ENCODE results near the gene CDH3. TPM values are rescaled to one million over a fixed set of nuclear protein-coding genes. Genes with fewer than 3 reads are reported as not detected.
A peak's percentile ranks its signal among the peaks of the same experiment; 100 is the strongest.
"Not testable (repeated sequence)": the region's sequence is repeated elsewhere in the genome, so short reads cannot be mapped to it uniquely, and the experiment has no call there.

CDH3 gene
- total RNA-seq, 1 experiment from 2014 or later, result 0.31 TPM

GRCh38 chr16:68700120-68700519, 55.0 kb downstream of the CDH3 start:
- DNase-seq (ENCODE audit: low read depth), result no peak

DNA sequence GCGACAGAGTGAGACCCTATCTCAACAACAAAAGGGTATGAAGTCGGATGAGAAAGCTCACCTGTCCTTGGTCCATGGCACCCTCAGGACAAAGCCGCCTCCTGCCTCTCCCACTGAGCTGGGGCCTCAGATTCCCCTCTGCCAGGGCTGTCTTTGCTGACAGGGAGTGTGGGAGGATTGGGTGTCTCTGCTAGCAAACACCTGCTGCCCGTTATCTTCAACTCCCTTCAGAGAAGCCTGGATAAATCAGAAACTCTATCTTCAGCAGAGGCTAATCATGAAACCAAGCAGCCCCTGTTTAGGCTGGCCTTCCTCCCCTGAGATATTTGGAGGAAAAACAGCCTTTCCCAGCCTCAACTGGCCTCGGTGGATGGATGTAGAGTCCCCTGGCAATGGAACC, 55.7 kb downstream of the CDH3 start:
- DNase-seq (ENCODE audit: low read depth), result no peak

GRCh38 chr16:68704232-68704867, 59.2 kb downstream of the CDH3 start:
- DNase-seq (ENCODE audit: low read depth), result peak; percentile 67

- peak; percentile 86 for DNase-seq (ENCODE audit: low read depth)
Observed at GRCh38 chr16:68707340-68708152, 62.4 kb downstream of the CDH3 start.

DNA sequence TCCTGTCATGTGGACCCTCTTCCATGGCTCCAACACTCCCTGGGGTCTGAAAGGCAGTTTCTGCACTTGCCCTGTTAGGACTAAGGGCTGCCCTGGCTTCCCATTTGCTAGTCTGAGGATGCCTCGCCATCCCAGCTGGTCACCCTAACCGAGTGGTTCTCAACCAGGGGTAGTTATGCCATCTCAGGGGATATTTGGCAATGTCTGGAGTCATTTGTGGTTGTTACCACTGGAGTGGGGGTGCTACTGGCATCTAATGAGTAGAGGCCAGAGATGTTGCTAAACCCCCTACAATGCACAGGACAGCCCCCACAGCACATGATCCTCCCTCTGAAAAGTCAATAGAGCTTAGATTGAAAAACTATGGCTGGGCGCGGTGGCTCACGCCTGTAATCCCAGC, 65.1 kb downstream of the CDH3 start:
- DNase-seq (ENCODE audit: low read depth), result no peak

DNA sequence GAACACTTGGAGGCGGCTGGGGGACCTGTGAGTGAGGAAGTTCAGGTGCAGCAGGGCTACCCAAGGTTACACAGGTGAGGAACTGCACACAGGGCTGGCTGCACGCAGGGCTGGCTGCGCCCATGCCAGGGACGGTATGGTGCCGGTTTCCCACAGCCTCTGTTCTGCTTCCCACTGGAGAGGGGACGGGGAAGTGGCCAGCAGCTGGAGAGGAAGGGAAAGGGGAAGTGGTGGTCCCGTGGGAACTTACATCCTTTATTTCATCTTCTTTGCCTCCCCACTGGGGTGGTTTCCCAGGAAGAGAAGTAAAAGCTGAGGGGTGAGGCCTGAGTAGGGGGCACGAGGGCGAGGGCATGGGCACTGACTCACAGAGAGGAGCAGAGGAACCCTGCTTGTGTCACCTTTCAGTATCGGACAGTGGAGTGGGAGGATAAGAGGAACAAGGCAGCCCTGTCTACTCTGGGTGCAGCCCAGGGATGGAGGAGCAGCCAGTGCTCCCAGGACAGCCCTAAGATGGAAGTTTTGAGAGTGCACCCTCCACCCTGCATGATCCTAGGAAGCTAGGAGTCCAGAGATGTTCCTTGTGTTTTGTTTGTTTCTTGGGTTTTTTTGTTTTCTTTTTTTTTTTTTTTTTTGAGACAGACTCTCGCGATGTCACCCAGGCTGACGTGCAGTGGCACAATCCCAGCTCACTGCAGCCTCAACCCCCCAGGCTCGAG, 66.5 kb downstream of the CDH3 start:
- DNase-seq (ENCODE audit: low read depth), result no peak

DNA sequence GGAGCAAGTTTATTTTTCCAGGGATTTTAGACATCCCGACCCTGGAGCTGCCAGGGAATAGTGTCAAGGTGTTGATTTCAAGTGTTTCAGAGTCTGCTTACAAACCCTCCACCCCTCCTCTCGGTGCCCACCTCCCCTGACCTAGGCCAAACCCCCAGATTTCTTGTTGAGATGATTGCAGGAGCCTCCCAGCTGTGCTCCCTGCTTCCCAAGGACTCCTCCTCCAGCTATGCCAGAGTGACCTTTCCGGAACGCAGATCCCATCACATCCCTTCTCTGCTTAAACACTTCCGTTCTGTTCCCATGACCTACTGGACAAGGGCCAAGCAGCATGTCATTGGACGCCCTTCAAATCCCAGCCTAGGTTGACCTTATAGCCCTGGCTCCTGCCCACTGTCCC, 68.3 kb downstream of the CDH3 start:
- DNase-seq (ENCODE audit: low read depth), result no peak

DNA sequence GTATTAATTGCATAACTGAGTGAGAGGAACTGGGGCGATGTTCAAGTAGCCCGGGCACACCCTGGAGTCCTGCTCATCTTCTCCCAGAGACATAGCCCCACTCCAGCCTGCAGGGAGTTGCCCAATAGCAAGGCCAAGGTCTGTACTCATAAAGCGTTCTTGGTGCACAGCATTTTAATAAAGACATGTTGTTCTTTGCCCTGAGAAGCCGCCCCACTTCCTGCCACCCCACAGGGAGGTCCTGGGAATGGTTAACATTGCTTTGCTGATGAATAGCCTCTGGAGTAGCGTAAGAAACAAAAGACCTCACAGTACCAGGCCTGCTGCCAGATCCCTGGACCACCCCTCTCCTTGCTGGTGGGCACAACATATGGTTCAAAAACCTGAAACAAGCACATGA, 70.4 kb downstream of the CDH3 start:
- DNase-seq (ENCODE audit: low read depth), result no peak

DNA sequence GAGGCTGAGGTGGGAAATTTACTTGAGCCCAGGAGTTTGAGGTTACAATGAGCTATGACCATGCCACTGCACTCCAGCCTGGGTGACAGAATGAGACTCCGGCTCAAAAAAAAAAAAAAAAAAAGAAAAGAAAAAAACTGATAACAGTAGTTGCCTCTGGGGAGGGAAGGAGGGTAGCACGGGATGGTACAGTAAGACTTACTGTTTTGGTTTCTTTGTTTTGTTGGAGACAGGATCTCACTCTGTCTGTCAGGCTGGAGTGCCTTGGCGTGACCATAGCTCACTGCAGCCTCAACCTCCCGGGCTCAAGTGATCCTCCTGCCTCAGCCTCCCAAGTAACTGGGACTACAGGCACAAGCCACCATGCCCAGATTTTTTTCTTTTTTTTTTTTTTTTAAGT, 71.4 kb downstream of the CDH3 start:
- not testable (repeated sequence) for DNase-seq (ENCODE audit: low read depth)

DNA sequence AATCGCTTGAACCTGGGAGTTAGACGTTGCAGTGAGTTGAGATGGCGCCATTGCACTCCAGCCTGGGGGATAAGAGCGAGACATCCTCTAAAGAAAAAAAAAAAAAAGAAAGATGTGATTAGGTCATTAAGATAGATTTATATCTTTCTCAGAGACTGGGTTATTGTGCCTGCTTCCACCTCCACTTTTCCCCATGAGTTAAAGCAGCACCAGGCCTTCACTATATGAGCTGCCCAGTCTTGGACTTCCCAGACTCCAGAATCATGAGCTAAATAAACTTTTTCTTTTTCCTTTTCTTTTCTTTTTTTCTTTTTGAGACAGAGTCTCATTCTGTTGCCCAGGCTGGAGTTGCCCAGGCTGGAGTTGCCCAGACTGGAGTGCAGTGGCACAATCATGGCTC, 72.6 kb downstream of the CDH3 start:
- DNase-seq (ENCODE audit: low read depth), result no peak

GRCh38 chr16:68718590-68718989, 73.5 kb downstream of the CDH3 start:
- no peak for DNase-seq (ENCODE audit: low read depth)

GRCh38 chr16:68719993-68720489, 74.9 kb downstream of the CDH3 start:
- no peak for DNase-seq (ENCODE audit: low read depth)

DNA sequence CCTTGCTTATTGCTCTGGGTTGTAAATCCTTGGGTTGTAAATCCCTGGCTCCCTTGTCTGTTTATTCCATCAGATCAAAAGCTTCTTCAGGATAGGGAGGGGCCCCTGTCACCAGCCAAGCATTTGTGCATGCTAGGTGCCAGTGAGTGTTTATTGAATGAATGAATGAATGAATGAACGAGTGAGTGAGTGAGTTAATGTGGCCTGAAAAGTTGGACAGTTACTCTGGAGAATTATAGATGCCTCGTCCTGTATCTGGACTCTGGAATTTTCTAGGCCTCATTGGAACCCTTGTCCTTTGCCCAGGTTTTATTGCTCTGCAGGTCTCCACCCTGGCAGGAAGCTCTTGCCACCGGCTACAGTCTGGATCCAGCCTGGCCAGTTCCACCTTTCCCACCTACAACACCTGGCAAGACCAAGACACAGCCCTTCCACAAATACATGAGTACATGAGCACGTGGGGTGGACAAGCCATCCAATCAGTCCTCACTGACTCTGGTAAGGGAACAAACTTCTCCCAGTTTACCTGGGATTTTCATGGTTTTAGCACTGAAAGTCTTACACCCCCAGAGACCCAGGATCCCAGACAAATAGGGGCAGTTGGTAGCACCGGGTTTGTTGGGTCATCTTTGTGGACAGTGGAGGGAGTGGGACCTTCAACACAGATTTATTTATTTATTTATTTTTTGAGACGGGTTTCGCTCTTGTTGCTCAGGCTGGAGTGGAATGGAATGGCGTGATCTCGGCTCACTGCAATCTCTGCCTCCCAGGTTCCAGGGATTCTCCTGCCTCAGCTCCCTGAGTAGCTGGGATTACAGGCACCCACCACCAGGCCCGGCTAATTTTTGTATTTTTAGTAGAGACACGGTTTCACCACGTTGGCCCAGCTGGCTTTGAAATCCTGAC, 77.3 kb downstream of the CDH3 start:
- DNase-seq (ENCODE audit: low read depth), result no peak

- no peak for DNase-seq (ENCODE audit: low read depth)
Observed at GRCh38 chr16:68724797-68725196, 79.7 kb downstream of the CDH3 start.

GRCh38 chr16:68728523-68728922, 83.4 kb downstream of the CDH3 start:
- no peak for DNase-seq (ENCODE audit: low read depth)

DNA sequence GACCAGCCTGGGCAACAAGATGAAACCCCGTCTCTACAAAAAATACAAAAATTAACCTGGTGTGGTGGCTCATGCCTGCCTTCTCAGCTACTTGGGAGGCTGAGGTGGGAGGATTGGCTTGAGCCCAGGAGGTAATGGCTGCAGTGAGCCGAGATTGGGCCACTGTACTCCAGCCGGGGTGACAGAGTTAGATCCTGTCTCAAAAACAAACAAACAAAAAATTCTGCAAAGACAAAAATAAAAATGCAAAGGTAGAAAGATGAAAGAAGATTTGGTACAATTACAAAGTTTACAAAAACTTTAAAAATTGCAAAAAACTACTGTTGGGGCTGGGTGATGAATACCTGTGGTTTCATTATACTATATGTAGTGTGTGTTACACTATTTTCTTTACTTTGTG, 86.5 kb downstream of the CDH3 start:
- DNase-seq (ENCODE audit: low read depth), result no peak

GRCh38 chr16:68732042-68732680, 87.1 kb downstream of the CDH3 start:
- DNase-seq (ENCODE audit: low read depth), result no peak

GRCh38 chr16:68732741-68733399, 87.8 kb downstream of the CDH3 start:
- no peak for DNase-seq (ENCODE audit: low read depth)

GRCh38 chr16:68733570-68733969, 88.5 kb downstream of the CDH3 start:
- DNase-seq (ENCODE audit: low read depth), result no peak

GRCh38 chr16:68734782-68735181, 89.7 kb downstream of the CDH3 start:
- DNase-seq (ENCODE audit: low read depth), result no peak

Measured in HT1080 (cell line).